ENCODE measurements around the gene ZGPAT. TPM values are rescaled to one million over a fixed set of nuclear protein-coding genes. Genes with fewer than 3 reads are reported as not detected.

The ZGPAT gene
- total and polyA plus RNA-seq, 12 donors, result 4.4 to 120 (median 35.3) TPM

DNA sequence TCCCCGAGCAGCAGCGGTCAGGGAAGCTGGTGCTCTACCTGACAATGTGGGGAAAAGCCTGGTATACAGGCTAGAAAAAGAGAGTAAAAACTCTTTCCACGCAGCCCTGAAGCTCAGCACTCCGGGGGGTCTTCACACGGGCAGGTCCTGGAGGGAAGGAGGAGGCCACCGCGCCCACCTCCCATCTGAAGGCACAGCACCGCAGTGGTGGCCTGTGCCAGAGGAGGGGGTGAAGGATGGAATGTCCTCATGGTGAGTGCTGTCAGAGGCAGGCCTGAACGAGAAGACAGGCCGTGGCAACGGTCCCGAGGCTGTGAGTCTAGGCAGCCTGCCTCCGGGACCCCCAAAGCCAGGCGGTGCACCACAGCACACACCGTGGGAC, 37.6 kb downstream of the ZGPAT start:
- Histone ChIP-seq H3K27ac (no peak overlapping the region), H3K27me3 (no peaks in the 10 kb centered on the region), H3K9me3 (replicated peaks in 1 of 3) (no peaks in the 10 kb centered on the region), H3K36me3 (replicated peaks in 1 of 2) (peaks cover 0 to 29% of the 10 kb centered on the region in 2 donors), H3K4me1 (replicated peaks in 1 of 2) (peaks cover 18 to 21% of the 10 kb centered on the region in 2 donors), H3K4me3 (no peak overlapping the region)
- DNase-seq, result no peak
- WGBS, 4 donors, result 76 to 88% (median 80%) methylated on average over 15 of the region's 15 CpGs
- intact Hi-C loops (cut with DNase I), result no loop called here
- TF ChIP-seq POLR2A (IDR thresholded peaks at IDR 0.05), result no peak
- TF ChIP-seq, protein P1, sequence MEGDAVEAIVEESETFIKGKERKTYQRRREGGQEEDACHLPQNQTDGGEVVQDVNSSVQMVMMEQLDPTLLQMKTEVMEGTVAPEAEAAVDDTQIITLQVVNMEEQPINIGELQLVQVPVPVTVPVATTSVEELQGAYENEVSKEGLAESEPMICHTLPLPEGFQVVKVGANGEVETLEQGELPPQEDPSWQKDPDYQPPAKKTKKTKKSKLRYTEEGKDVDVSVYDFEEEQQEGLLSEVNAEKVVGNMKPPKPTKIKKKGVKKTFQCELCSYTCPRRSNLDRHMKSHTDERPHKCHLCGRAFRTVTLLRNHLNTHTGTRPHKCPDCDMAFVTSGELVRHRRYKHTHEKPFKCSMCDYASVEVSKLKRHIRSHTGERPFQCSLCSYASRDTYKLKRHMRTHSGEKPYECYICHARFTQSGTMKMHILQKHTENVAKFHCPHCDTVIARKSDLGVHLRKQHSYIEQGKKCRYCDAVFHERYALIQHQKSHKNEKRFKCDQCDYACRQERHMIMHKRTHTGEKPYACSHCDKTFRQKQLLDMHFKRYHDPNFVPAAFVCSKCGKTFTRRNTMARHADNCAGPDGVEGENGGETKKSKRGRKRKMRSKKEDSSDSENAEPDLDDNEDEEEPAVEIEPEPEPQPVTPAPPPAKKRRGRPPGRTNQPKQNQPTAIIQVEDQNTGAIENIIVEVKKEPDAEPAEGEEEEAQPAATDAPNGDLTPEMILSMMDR (IDR thresholded peaks at IDR 0.05), result no peak

DNA sequence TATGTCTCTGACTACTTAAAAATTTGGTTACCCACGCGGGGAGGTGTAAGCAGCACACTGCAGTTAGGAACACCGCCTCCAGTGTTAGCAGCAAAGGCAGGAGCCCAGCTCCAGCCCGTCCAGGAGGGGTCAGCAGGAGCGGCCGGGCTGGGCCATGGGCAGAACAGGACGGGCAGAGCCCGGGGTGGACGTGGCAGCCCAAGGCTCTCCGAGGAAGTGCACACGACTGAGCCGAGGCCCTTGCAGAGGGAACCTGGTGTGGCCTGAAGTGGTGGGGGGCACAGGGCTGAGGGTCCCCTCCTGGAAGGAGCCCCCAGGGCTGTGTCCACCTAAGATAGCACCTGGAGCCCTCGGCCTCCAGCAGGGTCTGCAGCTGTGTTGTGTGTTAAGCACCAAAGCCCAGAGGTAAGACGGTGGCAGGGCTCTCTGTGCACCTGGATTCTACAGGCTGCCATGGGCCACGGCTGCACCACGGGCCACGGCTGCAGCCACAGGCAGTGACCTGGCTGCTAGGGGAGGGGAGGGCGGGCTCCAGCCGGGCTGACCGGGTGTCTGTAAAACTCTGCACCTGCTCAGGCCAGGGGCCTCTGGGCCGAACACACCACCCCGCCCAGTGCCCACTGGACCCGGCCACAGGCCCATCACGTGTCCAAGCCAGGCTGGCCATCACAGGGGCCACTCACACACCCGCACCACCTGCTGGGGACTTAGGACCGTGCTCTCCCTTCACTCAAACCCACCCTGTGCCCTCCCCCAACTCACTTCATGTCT, 38.3 kb downstream of the ZGPAT start:
- H3K27ac ChIP-seq, result no peak overlapping the region
- H3K4me1 ChIP-seq (replicated peaks in 1 of 2), result peaks cover 12 to 17% of the 10 kb centered on the region in 2 donors
- no peak for DNase-seq
- intact Hi-C loops (cut with DNase I), result no loop called here
- H3K9me3 ChIP-seq (replicated peaks in 1 of 3), result no peaks in the 10 kb centered on the region
- H3K27me3 ChIP-seq, result no peaks in the 10 kb centered on the region
- peaks cover 0 to 29% of the 10 kb centered on the region in 2 donors for H3K36me3 ChIP-seq (replicated peaks in 1 of 2)
- H3K4me3 ChIP-seq, result no peak overlapping the region
- TF ChIP-seq POLR2A (IDR thresholded peaks at IDR 0.05), result no peak
- TF ChIP-seq, protein P1 (IDR thresholded peaks at IDR 0.05), result no peak
- 85 to 89% (median 89%) methylated on average over 11 to 26 of the region's 26 CpGs for WGBS, 4 donors

DNA sequence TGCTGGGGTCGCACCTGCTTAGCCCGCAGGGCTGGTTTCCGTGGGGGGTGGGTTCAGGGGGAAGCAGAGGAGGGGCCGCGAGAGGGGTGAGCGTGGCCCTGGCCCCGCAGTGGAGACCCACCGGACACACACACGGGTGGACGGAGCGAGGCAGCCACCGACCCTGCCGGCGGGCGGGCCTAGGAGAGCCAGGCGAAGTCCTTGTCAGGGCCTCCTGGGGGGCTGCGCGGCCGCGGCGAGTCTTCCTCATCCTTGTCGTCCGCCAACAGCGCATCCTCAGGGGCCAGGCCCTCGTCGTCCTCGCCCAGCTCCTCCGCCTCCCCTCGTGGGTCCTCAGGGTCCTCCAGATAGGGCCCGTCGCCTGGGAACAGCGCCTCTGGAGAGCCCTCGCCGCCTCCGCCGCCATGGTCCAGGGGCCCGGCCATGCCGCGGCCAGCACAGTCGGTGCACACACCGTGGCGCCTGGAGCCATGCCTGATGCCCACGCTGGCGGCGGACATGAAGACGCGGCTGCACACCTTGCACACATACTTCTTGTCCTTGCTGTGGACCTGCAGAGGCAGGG, 39.0 kb downstream of the ZGPAT start:
- no peaks in the 10 kb centered on the region for H3K9me3 ChIP-seq (replicated peaks in 1 of 3)
- H3K27ac ChIP-seq, result no peak overlapping the region
- no peaks in the 10 kb centered on the region for H3K27me3 ChIP-seq
- peaks cover 0 to 26% of the 10 kb centered on the region in 2 donors for H3K36me3 ChIP-seq (replicated peaks in 1 of 2)
- DNase-seq, result peak in 1 of 7 donors; percentile 17
- WGBS, 4 donors, result 92 to 100% (median 94%) methylated on average over 1 to 47 of the region's 47 CpGs
- TF ChIP-seq, protein P1 (IDR thresholded peaks at IDR 0.05), result no peak
- no peak for TF ChIP-seq POLR2A (IDR thresholded peaks at IDR 0.05)
- no peak overlapping the region for H3K4me3 ChIP-seq
- intact Hi-C loops (cut with DNase I), result no loop called here
- peaks cover 5 to 10% of the 10 kb centered on the region in 2 donors for H3K4me1 ChIP-seq (replicated peaks in 1 of 2)

DNA sequence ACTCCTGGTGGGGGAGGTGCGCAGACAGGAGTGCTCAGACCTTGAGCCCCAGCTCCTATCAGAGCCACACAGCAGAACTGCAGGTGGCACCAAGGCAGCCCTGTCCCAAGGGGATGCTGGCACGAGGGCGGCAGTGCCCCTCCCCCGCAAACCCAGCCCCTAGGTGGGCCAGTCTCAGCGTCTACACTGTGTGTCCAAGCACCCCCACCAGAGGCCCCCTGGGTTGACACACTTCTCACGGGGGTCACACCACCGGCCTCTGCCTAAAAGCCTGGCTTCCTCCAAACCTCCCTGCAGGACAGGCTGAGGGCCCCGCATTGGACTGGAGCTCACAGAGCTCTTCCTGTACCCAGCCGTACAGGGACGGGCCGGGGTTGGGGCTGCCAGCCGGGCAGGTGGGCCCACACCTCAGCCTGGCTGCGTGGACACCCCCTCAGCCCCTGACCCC, 39.8 kb downstream of the ZGPAT start:
- Histone ChIP-seq H3K27ac (peak overlapping the region in 1 of 5 donors; percentile 60), H3K27me3 (no peaks in the 10 kb centered on the region), H3K9me3 (replicated peaks in 1 of 3) (no peaks in the 10 kb centered on the region), H3K4me3 (no peak overlapping the region), H3K36me3 (replicated peaks in 1 of 2) (peaks cover 0 to 17% of the 10 kb centered on the region in 2 donors), H3K4me1 (replicated peaks in 1 of 2) (peaks cover 0 to 7% of the 10 kb centered on the region in 2 donors)
- peak in 1 of 7 donors; percentile 18 for DNase-seq
- no peak for TF ChIP-seq POLR2A (IDR thresholded peaks at IDR 0.05)
- TF ChIP-seq, protein P1 (IDR thresholded peaks at IDR 0.05), result no peak
- intact Hi-C loops (cut with DNase I), result no loop called here
- WGBS, 4 donors, result 47 to 90% (median 53%) methylated on average over 2 to 13 of the region's 13 CpGs
